ENCODE results near the gene MST1R.
"Not testable (repeated sequence)": the region's sequence is repeated elsewhere in the genome, so short reads cannot be mapped to it uniquely, and the experiment has no call there.

The MST1R gene

DNA sequence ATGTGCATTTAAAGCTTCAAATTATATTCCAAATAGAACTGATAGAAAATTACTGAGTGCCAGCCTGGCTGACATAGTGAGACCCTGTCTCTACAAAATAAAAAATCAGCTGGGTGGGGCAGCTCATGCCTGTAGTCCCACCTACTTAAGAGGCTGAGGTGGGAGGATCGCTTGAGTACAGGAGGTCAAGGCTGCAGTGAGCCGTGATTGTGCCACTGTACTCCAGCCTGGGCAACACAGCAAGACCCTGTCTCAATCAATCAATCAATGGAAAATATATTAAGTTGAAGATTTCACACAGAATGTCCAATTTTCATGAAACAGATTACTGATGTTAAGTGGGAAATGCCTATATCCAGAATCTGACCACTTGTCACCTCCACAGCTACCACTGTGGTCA is 21.8 kb upstream of the MST1R start:
- H3K27ac Mint-ChIP-seq: no peak overlapping the region
- H3K9me3 Mint-ChIP-seq: no peaks in the 10 kb centered on the region
- H3K4me3 Mint-ChIP-seq: no peak overlapping the region
- no peaks in the 10 kb centered on the region for H3K27me3 Mint-ChIP-seq
- peaks cover 6% of the 10 kb centered on the region for H3K36me3 Mint-ChIP-seq
- H3K4me1 Mint-ChIP-seq: peaks cover 21% of the 10 kb centered on the region
- no peak for ATAC-seq

DNA sequence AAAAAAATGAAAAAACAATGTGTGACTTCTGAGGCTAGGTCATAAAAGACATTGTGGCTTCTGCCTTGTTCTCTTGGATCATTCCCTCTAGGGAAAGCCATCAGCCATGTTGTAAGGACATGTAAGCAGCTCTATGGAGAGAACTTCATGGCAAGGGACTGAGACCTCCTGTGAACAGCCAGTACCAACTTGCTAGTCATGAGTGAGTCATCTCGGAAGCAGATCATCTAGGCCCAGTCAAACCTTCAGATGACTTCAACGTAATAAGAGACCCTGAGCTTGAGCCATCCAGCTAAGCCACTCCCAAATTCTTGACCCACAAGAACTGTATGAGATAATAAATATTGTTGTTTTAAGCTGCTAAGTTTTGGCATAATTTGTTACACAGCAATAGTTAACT is 21.0 kb upstream of the MST1R start:
- no peak for ATAC-seq
- H3K9me3 Mint-ChIP-seq: no peaks in the 10 kb centered on the region
- H3K36me3 Mint-ChIP-seq: peaks cover 6% of the 10 kb centered on the region
- no peaks in the 10 kb centered on the region for H3K27me3 Mint-ChIP-seq
- H3K27ac Mint-ChIP-seq: no peak overlapping the region
- H3K4me1 Mint-ChIP-seq: peaks cover 17% of the 10 kb centered on the region
- no peak overlapping the region for H3K4me3 Mint-ChIP-seq

DNA sequence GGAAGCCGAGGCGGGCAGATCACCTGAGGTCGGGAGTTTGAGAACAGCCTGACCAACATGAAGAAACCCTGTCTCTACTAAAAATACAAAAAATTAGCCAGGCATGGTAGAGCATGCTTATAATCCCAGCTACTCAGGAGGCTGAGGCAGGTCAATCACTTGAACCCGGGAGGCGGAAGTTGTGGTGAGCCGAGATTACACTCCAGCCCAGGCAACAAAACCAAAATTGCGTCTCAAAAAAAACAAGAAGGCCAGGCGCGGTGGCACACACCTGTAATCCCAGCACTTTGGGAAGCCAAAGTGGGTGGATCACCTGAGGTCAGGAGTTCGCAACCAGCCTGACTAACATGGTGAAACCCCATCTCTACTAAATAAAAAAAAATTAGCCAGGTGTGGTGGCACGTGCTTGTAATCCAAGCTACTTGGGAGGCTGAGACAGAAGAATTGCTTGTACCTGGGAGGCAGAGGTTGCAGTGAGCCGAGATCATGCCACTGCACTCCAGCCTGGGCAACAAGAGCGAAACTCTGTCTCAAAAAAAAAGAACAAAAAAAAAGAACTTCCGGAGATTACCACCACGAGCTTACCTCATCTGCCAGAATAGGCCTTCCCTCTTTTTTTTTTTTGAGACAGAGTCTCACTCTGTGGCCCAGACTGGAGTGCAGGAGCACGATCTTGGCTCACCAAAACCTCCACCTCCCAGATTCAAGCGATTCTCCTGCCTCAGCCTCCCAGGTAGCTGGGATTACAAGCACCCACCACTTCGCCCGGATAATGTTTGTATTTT is 14.3 kb upstream of the MST1R start:
- not testable (repeated sequence) for ATAC-seq, H3K27me3 Mint-ChIP-seq, H3K27ac Mint-ChIP-seq, H3K9me3 Mint-ChIP-seq, H3K36me3 Mint-ChIP-seq, H3K4me1 Mint-ChIP-seq, H3K4me3 Mint-ChIP-seq

DNA sequence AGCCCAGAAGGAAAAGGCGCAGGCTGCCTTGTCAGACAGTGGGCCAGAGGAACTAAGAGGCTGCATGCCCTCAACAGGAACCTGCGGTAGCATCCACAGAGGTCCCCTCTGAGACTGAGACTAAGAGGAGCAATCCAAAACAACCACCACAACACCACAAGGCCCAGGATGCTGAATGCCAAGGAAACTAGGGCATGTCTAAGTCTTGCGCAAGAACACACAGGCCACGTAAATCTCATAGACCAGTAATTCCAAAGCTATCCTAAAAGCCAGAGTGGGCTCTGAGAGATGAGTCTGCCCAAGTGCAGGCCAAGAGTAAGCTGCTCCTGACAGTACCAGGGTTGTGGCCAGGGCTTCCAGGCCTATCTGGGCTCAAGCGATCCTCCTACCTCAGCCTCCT is 13.0 kb upstream of the MST1R start:
- Mint-ChIP-seq H3K27me3 (no peaks in the 10 kb centered on the region), H3K9me3 (no peaks in the 10 kb centered on the region), H3K4me3 (no peak overlapping the region), H3K4me1 (no peaks in the 10 kb centered on the region), H3K36me3 (peaks cover 12% of the 10 kb centered on the region), H3K27ac (no peak overlapping the region)
- ATAC-seq: no peak

DNA sequence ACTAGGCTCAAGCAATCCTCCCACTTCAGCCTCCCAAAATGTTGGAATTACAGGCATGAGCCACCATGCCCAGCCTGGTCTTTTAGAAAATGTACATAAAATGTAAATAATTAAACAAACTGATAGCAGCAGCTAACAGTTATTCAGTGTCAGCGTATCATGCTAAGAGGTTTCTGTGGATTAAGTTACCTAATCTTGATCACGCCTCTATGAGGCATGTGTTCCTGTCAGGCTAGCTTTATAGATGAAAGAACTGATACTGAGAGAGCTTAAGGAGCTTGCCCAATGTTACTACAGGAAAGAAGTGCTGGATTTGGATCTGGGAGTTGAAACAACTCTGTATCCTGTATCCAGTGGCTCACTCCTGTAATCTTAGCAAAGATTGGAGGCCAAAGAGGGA is 11.2 kb upstream of the MST1R start:
- no peak for ATAC-seq
- no peaks in the 10 kb centered on the region for H3K9me3 Mint-ChIP-seq
- no peaks in the 10 kb centered on the region for H3K27me3 Mint-ChIP-seq
- no peak overlapping the region for H3K4me3 Mint-ChIP-seq
- H3K4me1 Mint-ChIP-seq: no peaks in the 10 kb centered on the region
- H3K27ac Mint-ChIP-seq: no peak overlapping the region
- peaks cover 29% of the 10 kb centered on the region for H3K36me3 Mint-ChIP-seq

DNA sequence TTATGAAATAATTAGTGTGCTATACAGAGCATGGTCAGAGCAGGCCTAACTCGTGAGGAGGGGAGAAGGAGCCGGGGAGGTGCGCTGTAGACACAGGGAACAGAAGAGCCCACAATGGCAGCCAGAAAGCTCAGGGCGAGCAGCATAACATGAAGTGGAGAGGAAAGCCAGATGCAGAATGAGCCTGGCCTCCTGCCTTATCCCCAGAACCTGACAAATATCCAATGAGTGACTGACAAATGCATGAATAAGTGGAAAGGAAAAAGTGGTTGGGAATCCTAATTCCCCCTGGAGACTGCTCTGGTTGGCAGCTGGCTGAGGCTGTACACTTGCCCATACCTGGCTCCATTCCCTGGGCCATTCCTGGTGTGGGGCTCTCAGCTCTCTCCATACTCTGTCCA is 9.2 kb upstream of the MST1R start:
- H3K4me1 Mint-ChIP-seq: no peaks in the 10 kb centered on the region
- H3K27ac Mint-ChIP-seq: no peak overlapping the region
- H3K4me3 Mint-ChIP-seq: no peak overlapping the region
- ATAC-seq: no peak
- no peaks in the 10 kb centered on the region for H3K9me3 Mint-ChIP-seq
- H3K36me3 Mint-ChIP-seq: peaks cover 33% of the 10 kb centered on the region
- no peaks in the 10 kb centered on the region for H3K27me3 Mint-ChIP-seq

DNA sequence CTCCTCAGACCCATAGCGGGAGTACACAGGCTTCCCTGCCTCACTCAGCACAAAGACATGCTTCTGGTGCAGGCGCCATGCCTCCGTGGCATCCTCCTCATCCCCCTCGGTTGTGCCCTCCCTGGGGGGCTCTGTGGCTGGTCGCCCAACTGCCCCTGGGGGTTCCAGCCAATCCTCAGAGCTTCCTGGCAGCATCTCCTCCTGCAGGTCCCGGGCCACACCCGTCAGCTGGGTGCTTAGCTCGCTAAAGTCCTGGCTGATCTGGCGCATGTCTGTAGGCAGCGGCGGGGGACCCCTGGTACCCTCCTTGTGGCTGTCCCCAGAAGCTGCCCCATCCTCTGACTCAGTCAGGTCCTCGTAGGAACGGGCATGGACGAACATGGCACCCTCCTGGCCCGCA is 7.9 kb upstream of the MST1R start:
- Mint-ChIP-seq H3K9me3 (no peaks in the 10 kb centered on the region), H3K27ac (no peak overlapping the region), H3K4me1 (peaks cover 3% of the 10 kb centered on the region), H3K4me3 (no peak overlapping the region), H3K36me3 (peaks cover 33% of the 10 kb centered on the region), H3K27me3 (no peaks in the 10 kb centered on the region)
- no peak for ATAC-seq

DNA sequence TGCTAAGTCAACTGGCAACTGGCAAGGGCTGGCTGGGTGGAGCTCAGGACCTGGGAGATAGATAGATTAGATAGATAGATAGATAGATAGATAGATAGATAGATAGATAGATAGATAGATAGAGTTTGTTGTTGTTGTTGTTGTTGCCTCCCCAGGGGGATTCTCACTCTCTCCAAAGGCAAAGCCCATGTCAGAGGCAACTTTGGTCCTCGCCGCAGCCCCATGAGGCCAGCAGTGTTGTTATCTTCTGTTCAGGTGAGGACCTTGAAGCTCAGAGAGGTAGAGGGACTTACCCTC is 7.4 kb upstream of the MST1R start:
- Mint-ChIP-seq H3K27ac (no peak overlapping the region), H3K9me3 (no peaks in the 10 kb centered on the region)

DNA sequence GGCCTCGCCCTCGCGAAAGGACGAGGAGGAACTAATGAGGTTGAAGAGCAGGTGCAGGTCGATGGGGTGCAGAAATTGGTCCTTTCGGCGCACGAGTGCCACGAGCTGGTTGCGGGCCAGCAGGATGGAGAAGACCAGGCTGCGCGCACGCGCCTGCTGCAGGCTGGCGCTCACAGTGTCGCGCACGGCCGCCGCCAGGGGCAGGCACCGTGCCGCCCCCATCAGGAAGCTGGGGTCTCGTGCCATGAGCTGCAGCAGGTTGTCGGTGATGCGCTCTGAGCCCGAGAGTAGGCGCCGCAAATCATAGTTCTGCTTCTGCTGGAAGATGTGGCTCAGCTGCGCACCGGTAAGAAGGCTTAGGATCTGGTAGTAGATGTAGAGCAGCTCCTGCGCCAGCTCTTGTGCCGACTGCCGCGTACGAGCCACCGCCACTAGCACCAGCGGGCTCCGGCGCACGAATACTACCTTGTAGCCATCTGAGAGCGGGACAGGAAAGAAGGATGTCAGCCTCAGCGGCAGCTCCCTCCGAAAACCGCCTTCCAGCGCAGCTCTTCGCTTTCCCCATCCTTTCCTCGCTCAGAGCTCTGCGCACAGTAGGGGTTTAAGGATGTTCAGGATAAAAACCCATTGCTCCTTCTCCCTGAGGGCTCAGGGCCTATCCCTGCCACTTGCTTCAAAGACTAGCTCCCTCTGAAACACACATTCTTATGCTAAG is 6.9 kb upstream of the MST1R start:
- no peaks in the 10 kb centered on the region for H3K9me3 Mint-ChIP-seq
- no peak for ATAC-seq
- H3K27me3 Mint-ChIP-seq: no peaks in the 10 kb centered on the region
- H3K4me1 Mint-ChIP-seq: peaks cover 14% of the 10 kb centered on the region
- H3K36me3 Mint-ChIP-seq: peaks cover 33% of the 10 kb centered on the region
- H3K4me3 Mint-ChIP-seq: no peak overlapping the region
- no peak overlapping the region for H3K27ac Mint-ChIP-seq

More for the DNA sequence above, 7.4 kb upstream of the MST1R start:
- H3K27me3 Mint-ChIP-seq: no peaks in the 10 kb centered on the region
- no peak for ATAC-seq
- peaks cover 9% of the 10 kb centered on the region for H3K4me1 Mint-ChIP-seq
- peaks cover 33% of the 10 kb centered on the region for H3K36me3 Mint-ChIP-seq
- no peak overlapping the region for H3K4me3 Mint-ChIP-seq

DNA sequence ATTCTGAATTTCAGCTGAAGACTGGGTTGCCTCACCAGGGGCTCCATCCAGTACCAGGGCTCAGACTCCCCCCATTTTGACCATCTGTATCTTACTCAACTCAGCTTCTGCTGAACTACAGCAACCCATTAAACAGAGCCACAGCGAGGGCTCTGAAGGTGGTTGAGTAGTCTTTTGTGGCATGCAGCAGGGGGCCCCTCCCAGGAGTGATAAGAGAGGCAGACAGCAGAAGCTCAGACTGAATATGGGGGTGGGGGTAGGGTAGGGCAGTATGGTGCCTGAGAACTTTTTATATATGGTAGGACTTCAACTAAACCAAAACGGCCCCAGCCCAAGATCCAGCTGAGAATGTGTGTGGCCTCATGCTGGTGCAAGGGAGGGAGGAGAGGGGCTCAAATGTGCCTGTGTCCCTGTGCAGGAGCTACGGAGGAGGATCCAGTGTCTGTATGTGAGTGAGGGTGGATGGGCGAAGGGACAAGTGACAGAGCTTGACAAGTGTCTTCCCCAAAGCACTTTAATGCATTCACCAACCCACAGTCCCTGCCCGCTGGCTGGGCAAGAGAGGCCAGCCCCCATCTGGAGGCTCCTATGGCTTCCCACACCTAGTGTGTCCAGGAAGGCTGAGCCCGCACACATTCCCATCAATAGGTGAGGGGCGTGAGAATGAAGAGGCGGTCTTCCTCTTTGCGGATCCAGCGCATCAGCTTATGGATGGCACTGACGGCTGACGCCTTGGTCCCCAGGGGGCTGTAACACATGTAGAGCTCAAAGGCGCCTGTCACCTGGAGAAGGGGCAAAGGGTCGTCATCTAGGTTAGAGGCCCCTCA is 4.9 kb upstream of the MST1R start:
- no peak overlapping the region for H3K27ac Mint-ChIP-seq
- ATAC-seq: no peak
- peaks cover 27% of the 10 kb centered on the region for H3K4me1 Mint-ChIP-seq

DNA sequence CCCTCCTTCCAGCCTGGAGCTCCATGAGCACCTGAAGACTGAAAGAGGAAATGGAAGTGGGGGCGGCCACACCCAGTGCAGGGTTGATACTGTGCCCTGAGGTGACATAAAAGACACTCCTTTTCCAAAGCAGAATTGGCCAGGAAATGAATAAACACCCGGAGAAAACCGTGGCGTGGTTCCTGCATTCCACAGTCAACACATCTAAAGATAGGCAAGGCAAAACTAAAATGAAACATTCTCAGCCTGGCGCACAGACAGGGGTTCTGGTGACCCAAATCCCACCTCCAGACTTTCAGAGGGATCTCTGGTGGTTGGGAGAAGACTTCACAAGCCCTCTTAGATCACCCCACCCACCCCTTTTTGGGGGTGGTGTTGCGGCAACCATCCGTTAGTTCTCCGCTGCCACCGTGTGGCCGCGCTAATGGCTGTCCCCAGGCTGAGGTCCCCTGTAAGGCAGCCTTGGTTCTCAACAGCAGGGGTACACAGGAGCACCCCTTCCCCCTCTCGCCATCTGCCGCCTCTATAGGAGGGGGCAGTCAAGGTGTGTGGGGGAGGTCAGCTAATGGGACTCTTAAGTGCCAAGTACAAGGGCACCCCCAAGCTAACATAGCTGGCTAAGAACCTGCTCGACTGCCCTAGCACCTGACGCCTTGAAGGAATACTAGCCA is 2.5 kb upstream of the MST1R start:
- peaks cover 27% of the 10 kb centered on the region for H3K4me1 Mint-ChIP-seq
- ATAC-seq: peak; percentile 54
- H3K27me3 Mint-ChIP-seq: no peaks in the 10 kb centered on the region
- no peaks in the 10 kb centered on the region for H3K9me3 Mint-ChIP-seq
- peak overlapping the region; percentile 31 for H3K27ac Mint-ChIP-seq
- H3K36me3 Mint-ChIP-seq: peaks cover 16% of the 10 kb centered on the region
- peak overlapping the region; percentile 8 for H3K4me3 Mint-ChIP-seq

More for the DNA sequence above, 4.9 kb upstream of the MST1R start:
- Mint-ChIP-seq H3K4me3 (no peak overlapping the region), H3K27me3 (no peaks in the 10 kb centered on the region), H3K36me3 (peaks cover 33% of the 10 kb centered on the region), H3K9me3 (no peaks in the 10 kb centered on the region)

DNA sequence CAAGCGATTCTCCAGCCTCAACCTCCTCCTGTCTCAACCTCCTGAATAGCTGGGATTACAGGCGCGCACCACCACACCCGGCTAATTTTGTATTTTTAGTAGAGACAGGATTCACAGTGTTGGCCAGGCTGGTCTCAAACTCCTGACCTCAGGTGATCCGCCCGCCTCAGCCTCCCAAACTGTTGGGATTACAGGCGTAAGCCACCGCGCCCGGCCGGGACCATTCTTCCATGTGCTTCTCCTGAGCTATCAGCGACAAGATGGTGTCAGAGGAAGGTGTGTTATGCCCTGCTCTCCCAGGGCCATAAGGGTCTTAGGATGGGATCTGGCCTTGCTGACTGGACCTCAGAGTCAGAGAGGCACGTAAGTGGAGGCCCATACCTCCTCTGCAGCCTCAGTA is 775 bp upstream of the MST1R start:
- not testable (repeated sequence) for H3K9me3 Mint-ChIP-seq, ATAC-seq, H3K36me3 Mint-ChIP-seq, H3K4me3 Mint-ChIP-seq, H3K27me3 Mint-ChIP-seq
- H3K4me1 Mint-ChIP-seq: peaks cover 27% of the 10 kb centered on the region
- H3K27ac Mint-ChIP-seq: peak overlapping the region; percentile 86

DNA sequence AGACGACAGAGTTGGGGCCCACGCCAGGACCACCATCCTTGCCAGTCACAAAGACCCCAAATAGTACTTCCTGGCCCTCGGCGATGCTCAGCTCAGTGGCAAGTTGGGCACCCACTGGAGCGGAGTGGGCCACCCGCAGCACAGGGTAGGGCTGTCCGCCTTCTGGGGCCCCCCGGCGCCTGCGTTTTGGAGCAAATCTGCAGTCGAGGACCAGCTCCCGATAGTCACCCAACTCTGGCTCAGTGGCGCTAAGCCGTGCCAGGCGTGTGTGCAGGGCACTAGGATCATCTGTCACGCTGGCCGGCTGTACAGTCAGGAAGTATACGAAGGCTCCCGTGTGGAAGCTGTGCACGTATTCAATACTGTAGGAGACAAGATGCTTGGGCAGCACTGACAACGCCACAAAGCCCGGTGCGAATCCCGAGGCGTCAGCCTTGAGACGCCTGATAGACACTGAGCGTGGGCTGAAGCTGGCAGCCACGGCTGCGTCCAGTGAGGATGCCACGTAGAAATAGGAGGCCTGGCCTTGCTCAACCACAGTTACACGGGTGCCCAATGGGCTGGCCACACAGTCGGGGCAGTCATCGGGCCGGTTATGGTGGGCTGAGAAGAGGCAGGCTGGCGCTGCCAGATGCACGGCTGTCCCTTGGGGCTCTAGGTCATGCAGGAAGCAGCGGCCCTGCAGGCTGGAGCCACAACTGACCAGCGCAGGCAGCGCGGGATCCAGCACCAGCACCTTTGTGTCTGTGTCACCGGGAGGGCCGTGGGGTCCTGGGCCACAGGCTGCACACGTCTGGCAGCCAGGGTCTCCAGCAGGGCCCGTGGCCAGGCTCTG is 945 bp downstream of the MST1R start:
- H3K4me3 Mint-ChIP-seq: no peak overlapping the region
- H3K27ac Mint-ChIP-seq: no peak overlapping the region
- peaks cover 27% of the 10 kb centered on the region for H3K4me1 Mint-ChIP-seq

More for the DNA sequence above, 945 bp downstream of the MST1R start:
- Mint-ChIP-seq H3K36me3 (no peaks in the 10 kb centered on the region), H3K9me3 (no peaks in the 10 kb centered on the region), H3K27me3 (no peaks in the 10 kb centered on the region)
- no peak for ATAC-seq

All from stimulated activated memory B cell treated with anti-CD40 and anti-IgM and Interleukin-4, amounts not matched to agents 10 μg/mL and 1 μg/mL and 100 μg/mL, for 72 hours (primary cell).